Activated CD8-positive, alpha-beta memory T cell treated with anti-CD3 and anti-CD28 coated beads, Interleukin-2, amount 10 ng/mL, durations not matched to agents 7 days and 5 days (primary cell): ENCODE results near the gene PTPRN2. TPM values are rescaled to one million over a fixed set of nuclear protein-coding genes. Genes with fewer than 3 reads are reported as not detected.

Source experiments
- ATAC-seq: fragments of 150-1000 bp; cut with Tn5 transposase; one replicate; pipeline ENCODE4 v1.10.0; 2021; ENCODE audit warnings: moderate library complexity
- CTCF ChIA-PET: fragments of 350-600 bp; sonication (Branson Sonifier 250); formaldehyde crosslinking; loops from one replicate; lab custom pipeline; 2021; ENCODE audit warnings: antibody characterized with exemption; lab: Charles Lee
- DNase-seq: peaks from one replicate; pipeline ENCODE4 v3.0.0-alpha.2; 2020
- H3K27ac Mint-ChIP-seq: one replicate; pipeline ENCODE4 v1.8.0; 2021; ENCODE audit warnings: mild to moderate bottlenecking, mixed read lengths
- H3K27me3 Mint-ChIP-seq: one replicate; pipeline ENCODE4 v1.8.0; 2021; ENCODE audit warnings: mixed read lengths
- H3K36me3 Mint-ChIP-seq: one replicate; pipeline ENCODE4 v1.8.0; 2021; ENCODE audit warnings: mild to moderate bottlenecking, mixed read lengths
- H3K4me1 Mint-ChIP-seq: one replicate; pipeline ENCODE4 v1.8.0; 2021; ENCODE audit warnings: mixed read lengths
- H3K4me3 Mint-ChIP-seq: one replicate; pipeline ENCODE4 v1.8.0; 2021; ENCODE audit warnings: mild to moderate bottlenecking, moderate library complexity, mixed read lengths
- H3K9me3 Mint-ChIP-seq: one replicate; pipeline ENCODE4 v1.8.0; 2022; ENCODE audit warnings: low read depth, mixed read lengths
- total RNA-seq, 2 experiments: library from RNA; stranded (reverse); gene quantifications; one replicate each; pipeline ENCODE4 v1.2.3, GENCODE V29; 2021

Gene PTPRN2
- total RNA-seq, 2 experiments from 2014 or later = 3.2 to 5.7 TPM

DNA sequence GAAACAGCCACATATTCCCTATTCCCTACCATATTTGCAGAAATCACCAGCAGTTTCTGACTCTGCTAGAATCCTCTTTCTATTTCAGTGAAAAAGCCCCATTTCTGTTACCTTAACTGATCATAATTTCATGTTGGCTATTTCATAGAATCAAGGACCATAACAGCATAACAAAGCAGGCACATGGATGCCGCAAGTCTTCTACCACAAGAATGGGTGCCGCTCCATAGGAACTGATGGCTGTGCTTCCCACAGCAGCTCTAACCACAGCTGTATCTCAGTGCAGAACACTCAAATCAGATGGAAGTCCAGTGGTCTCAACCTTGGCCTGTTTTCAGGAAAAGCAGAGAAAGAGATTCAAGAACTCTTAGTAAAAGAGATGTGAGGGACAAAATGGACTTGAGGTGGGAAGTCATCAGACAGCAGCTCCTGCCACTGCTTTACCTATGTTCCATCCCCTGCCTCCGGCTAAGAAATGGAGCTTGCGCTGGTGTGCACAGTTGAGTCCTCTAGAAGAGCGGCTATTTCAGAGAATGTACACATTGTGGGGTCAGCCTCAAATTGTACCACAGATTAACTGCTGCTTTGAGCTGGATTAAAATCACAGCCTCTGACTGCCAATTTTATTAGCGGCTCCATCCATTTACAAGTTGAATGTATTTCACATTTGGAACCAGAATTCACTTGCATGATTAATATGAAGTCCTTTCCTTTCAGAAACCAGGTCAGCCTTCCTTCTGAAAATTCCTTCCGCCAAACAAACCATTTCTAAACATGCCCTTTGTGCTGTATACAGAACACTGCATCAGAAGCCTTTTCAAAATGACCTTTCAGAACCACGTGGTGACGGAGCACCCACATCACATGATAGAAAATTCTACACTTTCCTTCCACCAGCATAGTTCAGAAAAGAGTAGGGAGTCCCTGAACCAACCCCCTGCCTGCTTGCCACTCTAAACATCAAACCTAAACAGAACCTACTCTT is 7.7 kb downstream of the PTPRN2 start:
- no peaks in the 10 kb centered on the region for H3K36me3 Mint-ChIP-seq
- no peak overlapping the region for H3K27ac Mint-ChIP-seq
- no peaks in the 10 kb centered on the region for H3K4me1 Mint-ChIP-seq
- H3K4me3 Mint-ChIP-seq = no peak overlapping the region
- ATAC-seq = no peak
- CTCF ChIA-PET = no interaction called here
- peaks cover 10% of the 10 kb centered on the region for H3K9me3 Mint-ChIP-seq
- H3K27me3 Mint-ChIP-seq = peaks cover 7% of the 10 kb centered on the region
- DNase-seq = no peak

DNA sequence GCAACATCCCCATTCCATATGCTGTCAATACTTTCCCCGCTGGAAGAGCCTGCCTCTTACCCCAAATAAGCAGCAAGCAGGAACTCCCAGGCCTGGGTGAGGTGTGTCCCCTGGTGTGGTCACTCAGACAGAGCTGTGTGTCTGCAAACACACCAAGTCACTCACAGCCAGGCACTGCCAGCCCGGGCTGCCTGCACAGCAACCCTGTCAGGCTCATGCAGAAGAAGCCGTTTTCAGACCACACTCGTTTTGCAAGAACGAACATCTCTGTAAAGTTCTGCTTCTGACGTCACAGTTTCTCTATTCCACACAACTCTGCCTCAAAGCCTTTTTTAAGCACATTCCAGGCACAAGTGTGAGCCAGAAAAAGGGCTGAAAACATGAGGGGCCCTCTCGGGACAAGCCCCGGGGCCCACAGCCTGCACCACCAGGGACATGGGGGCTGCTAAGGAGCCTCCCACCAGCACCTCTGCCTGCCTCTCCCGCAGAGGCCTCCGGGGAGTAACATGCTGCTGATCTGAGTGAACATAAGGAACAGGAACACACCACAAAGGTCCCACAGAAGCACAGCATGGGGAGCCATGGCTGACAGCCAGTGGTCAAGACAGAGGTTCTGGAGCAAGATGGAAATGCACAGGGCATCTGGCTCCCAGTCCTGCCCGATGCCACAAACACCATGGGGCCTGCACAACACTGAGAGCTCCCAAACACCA is 11.4 kb downstream of the PTPRN2 start:
- no peak overlapping the region for H3K27ac Mint-ChIP-seq
- peaks cover 9% of the 10 kb centered on the region for H3K27me3 Mint-ChIP-seq
- DNase-seq (no peak), ATAC-seq (no peak)
- peaks cover 10% of the 10 kb centered on the region for H3K9me3 Mint-ChIP-seq
- H3K36me3 Mint-ChIP-seq = no peaks in the 10 kb centered on the region
- CTCF ChIA-PET = no interaction called here
- H3K4me3 Mint-ChIP-seq = no peak overlapping the region
- no peaks in the 10 kb centered on the region for H3K4me1 Mint-ChIP-seq

DNA sequence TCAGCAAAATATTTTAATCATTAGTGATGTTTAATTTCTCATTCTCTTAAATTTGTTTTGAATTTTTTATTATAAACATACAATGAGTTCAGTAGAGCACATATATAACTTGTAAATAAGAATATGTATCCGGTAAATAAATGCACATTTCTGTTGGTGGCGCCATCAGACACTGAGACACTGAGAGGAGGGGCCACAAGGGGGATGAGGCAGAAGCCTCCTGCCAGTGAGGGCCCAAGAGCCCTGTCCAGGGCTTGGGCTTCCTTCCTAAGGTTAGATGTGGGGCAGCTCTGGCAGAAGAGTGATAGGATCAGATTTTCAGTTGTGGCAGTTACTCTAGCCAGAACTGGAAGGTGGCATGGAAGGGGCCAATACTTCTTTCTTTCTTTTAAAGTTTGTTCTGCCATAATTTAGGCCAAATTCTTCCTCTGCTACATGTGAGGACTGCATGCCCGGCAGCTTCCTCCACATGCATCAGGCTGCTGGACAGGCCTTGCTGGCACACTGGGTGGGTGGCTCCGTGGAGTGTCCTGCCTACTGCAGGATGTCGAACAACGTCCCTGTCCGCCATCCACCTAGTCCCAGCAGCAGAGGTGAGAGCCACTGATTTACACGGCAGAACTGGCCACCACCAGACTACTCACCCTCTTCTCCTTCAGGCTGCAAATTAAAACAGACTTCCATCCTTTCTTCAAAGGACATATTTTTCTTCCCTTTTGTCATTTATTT is 13.2 kb downstream of the PTPRN2 start:
- DNase-seq (no peak), ATAC-seq (no peak)
- Mint-ChIP-seq H3K36me3 (no peaks in the 10 kb centered on the region), H3K9me3 (peaks cover 3% of the 10 kb centered on the region), H3K27me3 (peaks cover 14% of the 10 kb centered on the region), H3K4me3 (no peak overlapping the region), H3K4me1 (no peaks in the 10 kb centered on the region), H3K27ac (no peak overlapping the region)
- CTCF ChIA-PET = no interaction called here

DNA sequence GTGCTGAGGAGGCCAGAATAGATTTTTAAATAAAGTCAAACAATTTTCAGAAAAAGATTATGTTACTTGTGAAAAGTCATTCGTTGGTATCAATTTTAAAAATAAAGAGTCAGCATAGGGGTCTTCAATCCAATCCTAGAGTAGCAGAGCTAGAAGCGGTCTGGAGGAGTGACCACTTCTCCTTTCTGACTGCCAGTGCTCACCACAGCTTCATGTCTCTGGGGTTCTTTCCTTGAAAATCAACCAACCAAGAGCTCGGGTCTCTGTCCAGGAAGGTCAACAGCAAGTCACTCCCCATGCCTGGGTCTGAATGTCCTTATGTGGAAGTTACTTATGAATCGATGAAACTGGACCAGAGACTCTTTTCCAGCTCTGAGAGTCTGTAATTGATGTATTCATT is 14.3 kb downstream of the PTPRN2 start:
- CTCF ChIA-PET = no interaction called here
- H3K4me1 Mint-ChIP-seq = no peaks in the 10 kb centered on the region
- peaks cover 19% of the 10 kb centered on the region for H3K27me3 Mint-ChIP-seq

DNA sequence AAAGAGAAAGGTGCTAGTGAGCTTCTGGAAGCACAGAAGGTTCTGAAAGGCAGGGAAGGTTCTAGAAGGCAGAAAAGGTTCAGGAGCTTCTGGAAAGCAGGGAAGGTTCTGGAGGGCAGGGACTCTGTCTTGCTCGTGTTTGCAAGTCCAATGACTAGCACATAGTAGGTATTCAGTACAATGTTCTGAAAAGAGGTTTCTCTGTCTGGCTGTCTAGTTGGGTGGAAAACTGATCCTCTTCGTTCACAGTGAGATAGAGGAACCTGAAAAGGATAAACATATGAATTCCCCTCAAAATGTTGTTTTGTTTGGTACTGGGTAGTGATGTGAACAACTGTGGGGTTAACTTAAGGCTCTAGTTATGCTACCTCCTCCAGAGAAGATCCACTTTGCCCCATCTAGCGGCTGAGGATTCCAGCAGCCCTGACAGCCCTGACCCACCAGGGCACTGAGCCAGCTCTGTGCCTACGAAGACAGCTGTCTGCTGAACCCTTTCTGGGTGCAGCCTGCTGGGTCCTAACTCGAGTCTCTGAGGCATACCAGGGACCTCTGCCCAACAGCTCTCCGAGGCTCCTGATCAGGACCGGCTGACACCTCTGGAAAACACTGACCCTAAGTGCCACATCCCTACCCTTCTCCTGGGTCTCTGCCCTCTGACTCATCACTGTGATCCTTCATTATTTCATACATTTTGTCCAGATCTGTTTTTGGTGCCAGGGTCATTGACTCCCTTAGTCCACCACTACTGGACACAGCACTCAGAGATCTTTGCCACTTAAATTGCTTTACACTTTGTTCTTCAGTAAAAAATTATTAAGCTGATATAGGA is 15.4 kb downstream of the PTPRN2 start:
- ATAC-seq = no peak
- H3K27me3 Mint-ChIP-seq = peaks cover 20% of the 10 kb centered on the region
- no peak overlapping the region for H3K27ac Mint-ChIP-seq
- H3K36me3 Mint-ChIP-seq = no peaks in the 10 kb centered on the region
- H3K4me3 Mint-ChIP-seq = no peak overlapping the region
- DNase-seq = no peak
- H3K4me1 Mint-ChIP-seq = no peaks in the 10 kb centered on the region
- CTCF ChIA-PET = no interaction called here
- no peaks in the 10 kb centered on the region for H3K9me3 Mint-ChIP-seq

More for the DNA sequence above, 14.3 kb downstream of the PTPRN2 start:
- H3K9me3 Mint-ChIP-seq = no peaks in the 10 kb centered on the region
- ATAC-seq (no peak), DNase-seq (no peak)
- H3K27ac Mint-ChIP-seq = no peak overlapping the region
- H3K36me3 Mint-ChIP-seq = no peaks in the 10 kb centered on the region
- no peak overlapping the region for H3K4me3 Mint-ChIP-seq

DNA sequence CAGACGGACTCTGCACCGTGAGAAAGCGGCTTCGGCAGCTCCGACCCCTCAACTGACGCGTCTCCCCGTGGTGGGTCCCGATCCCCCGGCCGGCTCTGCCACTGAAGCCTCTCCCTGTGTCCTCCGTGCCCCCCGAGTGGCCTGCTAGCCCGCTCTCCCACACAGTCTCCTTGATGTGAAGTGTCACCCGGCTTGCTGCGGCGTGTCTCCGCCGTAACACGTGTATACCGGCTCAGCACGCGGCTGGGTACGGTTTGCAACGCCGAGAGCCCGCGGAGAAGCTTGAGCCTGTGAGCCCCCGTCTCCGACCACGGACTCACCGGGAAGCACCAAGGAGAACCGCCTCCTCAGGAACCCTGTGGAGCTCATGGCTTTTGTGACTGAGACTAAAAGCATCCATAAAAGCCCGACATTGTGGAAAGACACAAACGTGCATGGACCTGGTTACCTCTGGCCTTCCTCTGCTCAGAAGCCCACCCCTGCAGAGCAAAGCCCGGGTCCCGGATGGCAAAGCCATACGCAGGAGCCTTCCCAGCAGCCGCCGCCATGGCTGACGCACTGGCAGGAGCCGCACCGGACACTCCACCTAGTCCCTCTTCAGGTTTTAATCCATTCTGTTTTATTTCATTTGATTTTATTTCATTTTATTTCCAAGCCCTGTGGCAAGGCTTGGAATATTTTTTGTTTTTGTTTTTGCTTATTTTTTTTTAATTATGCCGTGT is 17.0 kb downstream of the PTPRN2 start:
- no peak for ATAC-seq
- CTCF ChIA-PET = no interaction called here
- Mint-ChIP-seq H3K9me3 (no peaks in the 10 kb centered on the region), H3K27ac (no peak overlapping the region), H3K27me3 (peaks cover 23% of the 10 kb centered on the region), H3K36me3 (no peaks in the 10 kb centered on the region), H3K4me1 (no peaks in the 10 kb centered on the region), H3K4me3 (no peak overlapping the region)
- DNase-seq = no peak

DNA sequence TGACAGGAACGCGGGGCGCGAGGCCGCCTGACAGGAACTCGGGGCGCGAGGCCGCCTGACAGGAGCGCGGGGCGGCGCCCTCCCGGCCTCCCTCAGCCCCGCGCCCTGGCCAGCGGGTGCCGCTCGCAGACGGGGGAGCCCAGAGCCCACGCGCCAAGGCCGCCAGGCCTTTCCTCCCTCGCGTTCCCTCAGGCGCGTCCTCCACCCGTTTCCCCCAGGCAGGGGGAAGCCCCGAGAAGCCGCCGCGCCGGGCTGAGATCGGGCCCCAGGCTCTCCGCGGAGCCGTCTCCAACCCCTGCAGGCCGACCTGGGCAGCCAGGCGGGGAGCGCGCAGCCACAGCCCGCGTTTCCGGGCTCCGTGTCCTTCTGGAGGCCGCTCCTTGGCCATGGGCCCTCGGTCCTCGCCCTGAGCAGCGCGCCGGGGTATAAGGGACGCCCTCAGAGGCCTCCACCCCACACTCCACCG is 17.7 kb downstream of the PTPRN2 start:
- H3K9me3 Mint-ChIP-seq = no peaks in the 10 kb centered on the region
- no peak overlapping the region for H3K4me3 Mint-ChIP-seq

DNA sequence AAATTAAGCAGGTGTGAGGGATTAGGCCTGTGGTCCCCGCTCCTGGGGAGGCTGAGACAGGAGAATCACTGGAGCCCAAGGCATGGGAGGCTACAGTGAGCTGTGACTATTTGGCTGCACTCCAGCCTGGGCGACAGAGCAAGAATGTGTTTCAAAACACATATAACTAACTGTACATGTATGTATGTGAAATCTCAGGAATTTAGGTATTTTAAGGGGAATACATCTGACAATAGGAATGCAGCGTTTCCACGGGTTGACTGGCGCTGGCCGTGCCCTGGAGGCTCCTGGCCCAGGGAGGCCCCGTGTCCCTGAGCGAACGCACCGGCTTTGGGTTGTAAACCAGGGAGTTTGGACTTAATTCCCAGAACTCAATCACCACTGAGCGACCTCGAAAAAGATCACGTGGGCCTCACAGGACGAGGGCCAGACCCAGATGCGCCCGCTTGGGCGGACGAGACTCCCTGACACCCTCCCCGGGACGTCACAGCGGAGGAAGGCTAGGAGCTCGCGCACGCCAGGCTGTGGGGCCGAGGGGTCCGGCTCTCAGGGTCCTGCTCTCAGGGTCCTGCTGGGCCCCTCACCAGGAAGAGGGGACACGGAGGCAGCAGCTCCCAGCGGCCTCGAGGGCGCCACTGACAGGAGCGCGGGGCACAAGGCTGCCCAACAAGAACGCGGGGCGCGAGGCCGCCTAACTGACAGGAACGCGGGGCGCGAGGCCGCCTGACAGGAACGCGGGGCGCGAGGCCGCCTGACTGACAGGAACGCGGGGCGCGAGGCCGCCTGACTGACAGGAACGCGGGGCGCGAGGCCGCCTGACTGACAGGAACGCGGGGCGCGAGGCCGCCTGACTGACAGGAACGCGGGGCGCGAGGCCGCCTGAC is 18.4 kb downstream of the PTPRN2 start:
- Mint-ChIP-seq H3K36me3 (no peaks in the 10 kb centered on the region), H3K27me3 (peaks cover 23% of the 10 kb centered on the region), H3K27ac (no peak overlapping the region), H3K4me1 (no peaks in the 10 kb centered on the region), H3K9me3 (no peaks in the 10 kb centered on the region), H3K4me3 (no peak overlapping the region)
- no peak for DNase-seq
- ATAC-seq = no peak
- CTCF ChIA-PET = no interaction called here

More for the DNA sequence above, 17.7 kb downstream of the PTPRN2 start:
- Mint-ChIP-seq H3K27me3 (peaks cover 23% of the 10 kb centered on the region), H3K4me1 (no peaks in the 10 kb centered on the region), H3K27ac (no peak overlapping the region), H3K36me3 (no peaks in the 10 kb centered on the region)
- CTCF ChIA-PET = no interaction called here
- DNase-seq = no peak
- no peak for ATAC-seq

DNA sequence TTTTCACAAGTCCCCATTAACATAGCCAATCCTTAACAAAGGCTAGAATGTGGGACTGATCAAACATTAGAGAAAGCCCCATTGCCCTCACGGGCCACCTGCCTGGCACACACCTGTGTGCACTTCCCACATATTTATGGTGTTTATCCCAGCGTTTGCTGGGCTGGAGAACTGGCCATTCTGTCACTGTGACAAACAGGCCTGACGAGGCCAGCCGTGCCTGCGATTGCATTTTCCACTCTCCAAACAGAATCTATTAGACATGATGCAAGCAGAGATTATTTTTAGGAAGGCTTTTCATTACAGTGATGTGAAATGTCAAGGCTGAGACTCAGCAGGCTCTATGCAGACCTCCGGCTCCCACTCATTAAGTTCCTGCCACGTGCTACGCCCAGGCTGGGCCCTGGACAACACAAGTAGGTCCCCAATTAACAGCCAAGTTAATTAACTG is 20.4 kb downstream of the PTPRN2 start:
- no peaks in the 10 kb centered on the region for H3K9me3 Mint-ChIP-seq
- ATAC-seq (no peak), DNase-seq (no peak)
- CTCF ChIA-PET = no interaction called here
- peaks cover 20% of the 10 kb centered on the region for H3K27me3 Mint-ChIP-seq
- no peak overlapping the region for H3K27ac Mint-ChIP-seq
- H3K4me3 Mint-ChIP-seq = no peak overlapping the region
- H3K4me1 Mint-ChIP-seq = no peaks in the 10 kb centered on the region
- no peaks in the 10 kb centered on the region for H3K36me3 Mint-ChIP-seq

DNA sequence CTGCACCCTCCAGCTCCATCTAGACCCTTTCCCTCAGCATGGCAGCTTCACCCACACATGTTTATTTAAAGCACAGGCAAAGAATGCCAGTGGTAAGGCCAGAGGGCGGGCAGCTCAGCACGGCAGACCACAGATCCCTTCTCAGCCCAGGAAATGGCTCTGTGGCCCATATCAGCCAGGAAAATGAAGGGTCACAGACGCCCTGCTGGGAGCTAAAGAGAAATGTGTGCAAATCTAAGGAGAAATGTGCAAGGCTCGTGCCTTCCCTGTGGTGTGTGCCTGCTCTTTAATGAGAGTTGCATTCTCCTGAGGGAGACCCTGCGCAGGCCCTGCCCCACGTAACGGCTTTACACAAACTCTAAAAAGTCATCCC is 23.0 kb downstream of the PTPRN2 start:
- Mint-ChIP-seq H3K4me3 (no peak overlapping the region), H3K9me3 (no peaks in the 10 kb centered on the region), H3K36me3 (no peaks in the 10 kb centered on the region), H3K4me1 (no peaks in the 10 kb centered on the region), H3K27me3 (peaks cover 11% of the 10 kb centered on the region), H3K27ac (no peak overlapping the region)
- CTCF ChIA-PET = no interaction called here
- ATAC-seq = no peak
- no peak for DNase-seq

DNA sequence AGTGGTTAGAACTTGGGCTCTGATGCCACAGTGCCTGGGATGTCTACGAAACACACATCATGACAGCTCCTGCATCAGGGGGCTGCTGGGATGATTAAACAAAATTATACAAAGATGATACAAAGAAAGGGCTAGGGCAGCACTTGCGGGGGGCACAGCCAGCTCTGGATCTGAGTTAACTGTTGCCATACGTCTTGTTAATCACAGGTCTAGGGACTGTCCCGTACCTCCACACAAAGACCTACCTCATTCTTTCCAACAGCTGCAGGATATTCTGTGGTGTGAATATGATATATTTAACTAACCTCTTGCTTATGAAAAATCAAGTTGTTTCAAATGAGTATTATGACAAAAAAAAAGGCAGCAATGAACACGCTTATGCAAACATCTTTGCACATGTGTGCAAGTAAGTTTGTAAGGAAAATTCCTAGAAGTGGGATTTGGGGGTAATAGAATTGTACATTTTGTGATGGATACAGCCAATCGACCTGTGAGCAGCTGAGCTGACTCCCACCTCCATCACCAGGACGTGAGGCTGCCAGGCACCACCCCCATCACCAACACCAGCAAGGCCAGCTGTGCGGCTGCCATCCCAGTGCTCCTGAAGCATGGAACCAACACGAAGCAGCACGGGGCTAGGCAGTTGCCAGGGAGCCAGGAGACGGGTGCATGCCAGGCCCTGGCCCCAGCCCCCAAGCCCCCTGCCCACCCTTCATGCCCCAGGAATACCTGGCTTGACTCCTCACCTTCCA is 23.5 kb downstream of the PTPRN2 start:
- no peak overlapping the region for H3K27ac Mint-ChIP-seq
- no peaks in the 10 kb centered on the region for H3K4me1 Mint-ChIP-seq
- no peaks in the 10 kb centered on the region for H3K9me3 Mint-ChIP-seq
- DNase-seq = no peak
- CTCF ChIA-PET = no interaction called here
- H3K27me3 Mint-ChIP-seq = peaks cover 10% of the 10 kb centered on the region
- H3K4me3 Mint-ChIP-seq = no peak overlapping the region
- H3K36me3 Mint-ChIP-seq = no peaks in the 10 kb centered on the region
- no peak for ATAC-seq
